Effector memory CD8-positive, alpha-beta T cell (primary cell): ENCODE measurements around the gene CA9.

Experiments
- ATAC-seq: fragments of 150-1000 bp; cut with Tn5 transposase; replicated peaks from 2 replicates; pipeline ENCODE4 v1.10.0; 2021; ENCODE audit warnings: mild to moderate bottlenecking, moderate library complexity
- DNase-seq, 3 experiments: peaks; one replicate each; pipeline ENCODE4 v3.0.0; 2021
- H3K27ac Mint-ChIP-seq, 2 donors: one replicate each; pipeline ENCODE4 v1.8.0; 2022; ENCODE audit warnings: mild to moderate bottlenecking in 2 of 2, mixed read lengths in 2 of 2, moderate library complexity in 2 of 2
- H3K27me3 Mint-ChIP-seq, 2 donors: one replicate each; pipeline ENCODE4 v1.8.0; 2022; ENCODE audit warnings: mixed read lengths in 2 of 2
- H3K36me3 Mint-ChIP-seq: one replicate; pipeline ENCODE4 v1.8.0; 2022; ENCODE audit warnings: mild to moderate bottlenecking, moderate library complexity, mixed read lengths; ENCODE audit not compliant: insufficient read depth
- H3K4me1 Mint-ChIP-seq, 2 donors: one replicate each; pipeline ENCODE4 v1.8.0; 2022; ENCODE audit warnings: low read depth in 2 of 2, mixed read lengths in 2 of 2
- H3K4me3 Mint-ChIP-seq, 2 donors: one replicate each; pipeline ENCODE4 v1.8.0; 2022; ENCODE audit warnings: mild to moderate bottlenecking in 2 of 2, mixed read lengths in 2 of 2, moderate library complexity in 2 of 2
- H3K9me3 Mint-ChIP-seq, 2 donors: one replicate each; pipeline ENCODE4 v1.8.0; 2022; ENCODE audit warnings: mixed read lengths in 2 of 2

CA9 gene

DNA sequence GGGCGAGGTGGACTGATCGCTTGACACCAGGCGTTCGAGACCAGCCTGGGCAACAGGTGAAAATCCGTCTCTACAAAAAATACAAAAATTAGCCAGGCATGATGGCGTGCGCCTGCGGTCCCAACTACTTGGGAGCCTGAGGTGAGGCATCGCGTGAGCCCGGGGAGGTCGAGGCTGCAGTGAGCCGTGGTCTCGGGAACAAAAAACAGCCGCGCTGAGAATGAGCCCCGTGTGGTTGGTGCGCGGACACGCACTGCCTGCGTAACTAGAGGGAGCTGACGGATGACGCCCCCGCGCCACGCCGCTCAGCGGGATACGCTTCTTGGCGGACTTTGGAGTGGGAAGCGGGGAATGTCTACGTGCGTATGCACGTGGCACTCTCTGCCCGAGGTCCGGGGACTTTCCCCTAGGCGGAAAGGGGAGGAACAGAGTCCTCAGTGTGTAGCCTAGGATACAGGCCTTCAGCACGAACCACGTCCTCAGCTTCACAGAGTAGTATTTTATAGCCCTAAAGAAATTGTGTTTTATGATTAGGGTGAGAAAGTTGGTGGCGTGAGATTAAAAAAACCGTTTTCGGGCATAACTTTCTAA, 16.1 kb upstream of the CA9 start, which contains the start of gene RMRP:
Gene RMRP (minus strand): TSS at position 474 of the 591 bp plus-strand sequence.
- peaks cover 56% of the 10 kb centered on the region for H3K36me3 Mint-ChIP-seq
- H3K4me1 Mint-ChIP-seq = peaks cover 59 to 60% of the 10 kb centered on the region in 2 donors
- H3K27me3 Mint-ChIP-seq = no peaks in the 10 kb centered on the region
- peaks cover 0 to 2% of the 10 kb centered on the region in 2 donors for H3K9me3 Mint-ChIP-seq
- H3K27ac Mint-ChIP-seq = peak within 1 kb of the TSS; percentile 100
- peak; percentile 79 for ATAC-seq
- H3K4me3 Mint-ChIP-seq = peak within 1 kb of the TSS; percentile 91 to 92
- DNase-seq = peak; percentile 78 to 81 (median 81)

DNA sequence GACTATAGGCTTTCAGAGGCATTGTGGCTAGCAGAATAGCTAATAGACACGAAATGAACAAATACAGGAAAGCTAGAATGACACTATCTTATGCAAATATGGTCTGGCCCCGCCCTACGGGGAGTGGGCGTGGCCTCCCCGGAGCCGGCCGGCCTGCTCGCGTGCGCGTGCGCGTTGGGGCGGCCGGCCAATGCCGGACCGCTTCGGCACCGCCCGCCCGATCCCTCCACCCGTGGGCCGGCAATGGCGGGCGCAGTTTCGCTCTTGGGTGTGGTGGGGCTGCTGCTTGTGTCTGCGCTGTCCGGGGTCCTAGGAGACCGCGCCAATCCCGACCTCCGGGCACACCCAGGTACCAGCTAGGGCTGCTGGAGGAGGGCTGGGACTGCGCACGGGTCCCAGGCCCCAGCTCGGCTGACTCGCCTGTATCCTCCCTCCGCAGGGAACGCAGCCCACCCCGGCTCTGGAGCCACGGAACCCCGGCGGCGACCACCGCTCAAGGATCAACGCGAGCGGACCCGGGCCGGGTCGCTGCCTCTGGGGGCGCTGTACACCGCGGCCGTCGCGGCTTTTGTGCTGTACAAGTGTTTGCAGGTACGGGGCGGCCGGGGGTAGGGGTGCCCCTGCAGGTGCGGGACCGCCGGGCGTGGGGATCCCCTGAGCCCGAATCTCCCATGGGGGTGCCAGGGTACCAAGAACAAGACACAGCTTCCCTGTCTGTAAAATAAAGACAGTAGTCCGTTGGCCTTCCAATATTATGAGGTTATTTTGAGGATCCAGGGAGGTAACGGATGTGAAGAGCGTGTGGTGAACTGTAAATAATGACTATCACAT, 15.4 kb upstream of the CA9 start, which contains the start of gene CCDC107:
Gene CCDC107 (plus strand): TSS at position 156 of the 831 bp plus-strand sequence. CDS start 88 bp downstream, at position 244.
- Mint-ChIP-seq H3K36me3 (peaks cover 56% of the 10 kb centered on the region), H3K4me1 (peaks cover 66% of the 10 kb centered on the region in 2 donors), H3K9me3 (peaks cover 0 to 2% of the 10 kb centered on the region in 2 donors), H3K27me3 (no peaks in the 10 kb centered on the region), H3K27ac (peak within 1 kb of the TSS; percentile 100), H3K4me3 (peak within 1 kb of the TSS; percentile 91 to 92)
- peak; percentile 78 to 83 (median 82) for DNase-seq
- peak; percentile 54 for ATAC-seq

DNA sequence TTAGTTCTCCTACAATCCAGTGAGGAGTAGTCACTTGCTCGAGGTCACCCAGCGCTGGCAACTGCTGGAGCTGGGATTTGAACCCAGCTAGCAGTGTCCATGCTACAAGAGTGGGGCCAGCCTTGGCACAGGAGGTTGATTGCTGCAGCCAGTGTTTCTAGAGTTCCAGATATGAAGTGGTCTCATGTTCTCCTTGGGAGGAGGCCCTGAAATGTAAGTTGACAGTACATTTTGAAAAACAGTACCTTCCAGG, 14.8 kb upstream of the CA9 start:
- peak overlapping the region; percentile 100 for H3K27ac Mint-ChIP-seq
- peak overlapping the region; percentile 91 to 92 for H3K4me3 Mint-ChIP-seq
- ATAC-seq (no peak), DNase-seq (no peak)
- peaks cover 68 to 70% of the 10 kb centered on the region in 2 donors for H3K4me1 Mint-ChIP-seq
- peaks cover 0 to 2% of the 10 kb centered on the region in 2 donors for H3K9me3 Mint-ChIP-seq
- peaks cover 59% of the 10 kb centered on the region for H3K36me3 Mint-ChIP-seq
- no peaks in the 10 kb centered on the region for H3K27me3 Mint-ChIP-seq

DNA sequence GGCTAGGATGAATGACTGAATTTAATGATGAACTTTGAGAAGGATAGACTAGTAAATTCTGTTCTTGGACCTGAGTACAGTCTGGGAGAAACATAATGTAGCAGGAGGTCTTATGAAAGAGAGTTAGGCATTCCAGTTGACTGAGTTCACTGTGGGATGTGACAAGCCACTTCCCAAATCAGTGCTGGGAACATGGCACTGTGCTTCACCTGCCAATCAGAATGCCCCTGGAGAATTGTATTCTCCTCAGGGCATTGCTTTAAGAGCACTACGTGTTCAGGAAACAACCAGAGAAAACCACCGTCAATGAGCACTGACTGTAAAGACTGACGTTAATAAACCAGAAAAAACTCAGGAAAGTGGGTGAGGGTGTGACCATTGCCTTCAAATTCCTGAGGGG, 14.4 kb upstream of the CA9 start:
- Mint-ChIP-seq H3K27me3 (no peaks in the 10 kb centered on the region), H3K27ac (peak overlapping the region; percentile 100), H3K36me3 (peaks cover 59% of the 10 kb centered on the region), H3K4me3 (peak overlapping the region; percentile 91 to 92), H3K4me1 (peaks cover 72 to 74% of the 10 kb centered on the region in 2 donors), H3K9me3 (peaks cover 0 to 2% of the 10 kb centered on the region in 2 donors)
- DNase-seq = no peak
- ATAC-seq = no peak

DNA sequence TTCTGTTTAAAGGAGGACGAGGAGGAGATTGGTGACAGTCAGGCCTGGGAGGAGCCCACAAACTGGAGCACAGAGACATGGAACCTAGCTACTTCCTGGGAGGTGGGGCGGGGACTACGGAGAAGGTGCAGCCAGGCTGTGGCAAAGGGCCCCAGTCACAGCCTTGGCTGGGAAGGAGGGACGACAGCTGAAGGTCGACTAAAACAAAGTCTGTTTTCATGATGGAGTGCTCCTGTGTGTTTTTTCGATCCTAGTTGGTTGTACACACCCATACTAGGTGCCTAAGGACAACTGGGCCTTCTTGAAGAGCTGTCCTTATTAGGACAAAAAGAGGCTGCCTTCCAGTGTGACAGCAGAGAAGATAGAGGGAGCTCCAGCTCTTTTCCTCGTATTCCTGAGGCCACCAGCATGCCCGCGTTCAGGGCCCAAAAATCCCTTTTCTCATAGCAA, 12.7 kb upstream of the CA9 start:
- H3K27me3 Mint-ChIP-seq = no peaks in the 10 kb centered on the region
- DNase-seq = no peak
- peak overlapping the region; percentile 100 for H3K27ac Mint-ChIP-seq
- H3K4me3 Mint-ChIP-seq = peak overlapping the region; percentile 91 to 92
- no peak for ATAC-seq
- H3K36me3 Mint-ChIP-seq = peaks cover 59% of the 10 kb centered on the region
- peaks cover 0 to 2% of the 10 kb centered on the region in 2 donors for H3K9me3 Mint-ChIP-seq
- peaks cover 77 to 78% of the 10 kb centered on the region in 2 donors for H3K4me1 Mint-ChIP-seq

DNA sequence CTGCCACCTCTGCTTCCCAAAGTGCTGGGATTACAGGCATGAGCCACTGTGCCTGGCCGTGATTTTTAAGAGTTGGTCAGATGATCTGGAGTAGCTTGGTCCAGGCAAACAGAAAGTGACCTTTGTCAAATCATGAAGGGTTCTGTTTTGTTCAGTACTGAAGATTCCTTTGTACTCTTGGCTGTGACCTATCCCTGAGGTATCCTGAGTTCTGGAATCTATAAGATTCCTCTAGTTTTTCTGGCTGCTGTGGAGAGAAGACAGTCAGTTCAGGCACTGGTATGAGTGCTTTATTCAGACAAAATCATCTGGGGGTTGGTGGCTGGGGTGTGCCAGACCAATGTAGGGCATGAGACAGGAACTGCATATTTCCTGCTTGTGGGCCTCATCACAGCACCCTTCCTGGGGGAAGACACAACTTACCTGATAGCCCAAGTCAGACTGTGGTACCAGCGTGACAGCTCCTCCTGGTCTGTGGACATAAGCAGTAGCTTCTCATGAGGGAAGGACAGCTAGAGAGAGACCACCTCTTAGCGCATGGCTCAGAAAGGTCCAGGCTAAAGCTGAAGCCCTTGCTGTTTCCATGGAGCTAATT, 11.9 kb upstream of the CA9 start:
- Mint-ChIP-seq H3K36me3 (peaks cover 51% of the 10 kb centered on the region), H3K9me3 (peaks cover 0 to 2% of the 10 kb centered on the region in 2 donors), H3K4me1 (peaks cover 69 to 70% of the 10 kb centered on the region in 2 donors), H3K4me3 (peak overlapping the region; percentile 70 to 91), H3K27ac (peak overlapping the region; percentile 100), H3K27me3 (no peaks in the 10 kb centered on the region)
- DNase-seq = peak in 2 of 3 experiments; percentile 43 to 55
- peak; percentile 45 for ATAC-seq

DNA sequence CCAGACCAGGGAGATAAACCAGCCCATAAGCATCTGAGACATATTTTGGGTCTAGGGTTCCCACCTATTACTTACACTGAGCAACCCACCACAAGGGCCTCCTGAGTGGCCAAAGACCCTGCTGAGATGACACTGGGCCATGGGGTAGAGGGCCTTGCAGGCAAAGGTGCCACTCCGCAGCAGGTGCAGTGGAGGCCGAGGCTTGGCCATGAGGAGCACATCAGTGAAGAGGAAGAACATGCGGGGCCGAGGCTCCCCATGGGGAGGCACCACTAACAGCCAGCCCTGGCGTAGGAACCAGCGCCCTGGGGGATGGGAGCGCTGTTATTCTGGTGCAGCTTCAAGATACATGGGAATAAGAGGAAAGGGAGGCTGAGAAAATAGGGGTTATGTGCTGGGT, 11.3 kb upstream of the CA9 start:
- Mint-ChIP-seq H3K36me3 (peaks cover 45% of the 10 kb centered on the region), H3K27ac (peak overlapping the region; percentile 100), H3K4me1 (peaks cover 63 to 65% of the 10 kb centered on the region in 2 donors), H3K4me3 (peak overlapping the region; percentile 70 to 91), H3K9me3 (peaks cover 0 to 2% of the 10 kb centered on the region in 2 donors), H3K27me3 (no peaks in the 10 kb centered on the region)
- ATAC-seq = no peak
- DNase-seq = no peak

DNA sequence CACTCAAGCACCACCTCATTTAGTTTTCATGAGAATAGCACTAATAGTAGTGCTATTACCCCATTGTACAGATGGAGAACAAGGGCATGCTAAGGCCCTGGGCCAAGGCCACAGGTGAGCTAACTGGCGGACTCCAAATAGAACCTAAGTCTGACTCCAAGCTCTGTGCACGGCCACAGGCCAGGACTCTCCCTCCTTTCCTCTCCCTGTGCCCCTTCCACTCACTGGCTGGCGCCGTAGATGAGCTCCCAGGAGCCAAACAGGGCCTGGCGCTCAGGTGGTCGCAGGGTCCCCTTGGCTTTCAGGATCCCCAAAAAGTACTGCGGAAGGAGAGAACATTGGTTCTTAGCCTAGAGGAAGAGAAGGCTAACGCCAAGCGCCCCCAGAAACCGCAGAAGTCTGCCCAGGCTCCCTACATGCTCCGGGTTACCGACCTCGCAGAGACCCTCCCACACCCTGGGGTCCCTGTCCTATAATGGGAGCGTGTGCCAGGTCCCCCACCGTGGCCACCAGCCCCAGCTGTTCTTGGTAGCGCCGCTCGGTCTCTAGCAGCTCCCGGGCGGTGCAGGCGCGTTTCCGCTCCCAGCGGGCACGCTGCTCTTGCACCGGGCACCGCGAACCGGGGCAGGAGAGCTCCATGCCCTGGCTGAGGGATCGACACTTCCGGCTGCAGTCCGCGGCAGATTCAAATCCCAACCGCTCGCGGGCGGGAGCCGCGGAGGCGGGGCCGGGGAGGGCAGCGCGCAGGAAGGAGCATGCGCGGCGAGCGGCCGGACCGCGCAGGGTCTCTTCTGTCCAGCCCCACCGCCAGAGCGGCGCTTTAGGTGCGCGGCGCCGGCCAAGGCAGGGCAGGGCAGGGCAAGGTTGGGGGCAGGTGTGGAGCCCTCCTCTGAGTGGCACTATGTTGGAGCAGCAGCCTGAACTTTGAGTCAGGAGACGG, 8.9 kb upstream of the CA9 start, which contains the start of gene ARHGEF39:
Gene ARHGEF39 (minus strand): TSS at position 665 of the 940 bp plus-strand sequence. CDS start 26 bp downstream, at position 639.
- Mint-ChIP-seq H3K4me3 (peak within 1 kb of the TSS; percentile 86 to 89), H3K27me3 (no peaks in the 10 kb centered on the region), H3K4me1 (peaks cover 48 to 49% of the 10 kb centered on the region in 2 donors), H3K9me3 (no peaks in the 10 kb centered on the region), H3K36me3 (peaks cover 24% of the 10 kb centered on the region), H3K27ac (peak within 1 kb of the TSS; percentile 82 to 100)
- ATAC-seq = peak; percentile 62
- DNase-seq = peak; percentile 47 to 60 (median 57)

DNA sequence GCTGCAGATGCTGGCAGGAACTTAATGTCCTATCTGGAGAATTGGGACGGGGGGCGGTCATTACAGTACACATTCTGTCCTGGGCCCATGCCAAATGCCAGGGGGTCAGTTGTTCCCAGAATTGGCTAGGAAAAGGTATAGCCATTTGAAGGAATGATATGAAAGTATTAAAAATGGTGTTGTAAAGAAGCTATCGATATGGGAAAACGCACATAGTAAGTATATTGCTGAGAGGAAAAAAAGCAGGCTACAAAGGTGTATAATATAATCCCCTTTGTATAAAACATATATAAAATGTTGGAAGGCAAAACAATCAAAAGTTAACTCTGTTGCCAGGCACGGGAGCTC, 8.3 kb upstream of the CA9 start:
- no peak for ATAC-seq
- Mint-ChIP-seq H3K9me3 (no peaks in the 10 kb centered on the region), H3K27ac (peak overlapping the region; percentile 82 to 100), H3K4me3 (peak overlapping the region; percentile 86 to 89), H3K36me3 (peaks cover 18% of the 10 kb centered on the region), H3K4me1 (peaks cover 42% of the 10 kb centered on the region in 2 donors), H3K27me3 (no peaks in the 10 kb centered on the region)
- no peak for DNase-seq

DNA sequence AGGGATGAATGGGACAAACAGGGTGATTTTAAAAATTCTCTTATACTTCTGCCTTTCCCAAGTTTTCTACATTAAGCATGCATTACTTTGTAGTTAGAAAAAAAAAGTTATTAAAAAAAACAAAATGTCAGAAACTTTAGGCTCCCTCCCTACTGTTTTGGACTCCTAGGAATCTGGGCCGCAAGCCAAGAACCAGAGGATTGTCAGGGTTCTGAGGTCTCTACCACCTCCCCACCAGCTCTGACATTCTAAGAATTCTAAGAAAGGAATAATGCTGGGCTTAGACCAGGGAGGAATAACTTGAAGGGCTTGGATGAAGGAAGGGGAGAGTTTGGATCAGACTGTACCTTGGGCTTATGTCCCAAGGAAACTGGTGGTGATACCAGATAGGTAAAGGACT, 7.7 kb upstream of the CA9 start:
- ATAC-seq (no peak), DNase-seq (no peak)
- Mint-ChIP-seq H3K36me3 (peaks cover 12% of the 10 kb centered on the region), H3K4me1 (peaks cover 36% of the 10 kb centered on the region in 2 donors), H3K27ac (peak overlapping the region in 1 of 2 donors; percentile 61), H3K4me3 (peak overlapping the region in 1 of 2 donors; percentile 89), H3K9me3 (no peaks in the 10 kb centered on the region), H3K27me3 (no peaks in the 10 kb centered on the region)

DNA sequence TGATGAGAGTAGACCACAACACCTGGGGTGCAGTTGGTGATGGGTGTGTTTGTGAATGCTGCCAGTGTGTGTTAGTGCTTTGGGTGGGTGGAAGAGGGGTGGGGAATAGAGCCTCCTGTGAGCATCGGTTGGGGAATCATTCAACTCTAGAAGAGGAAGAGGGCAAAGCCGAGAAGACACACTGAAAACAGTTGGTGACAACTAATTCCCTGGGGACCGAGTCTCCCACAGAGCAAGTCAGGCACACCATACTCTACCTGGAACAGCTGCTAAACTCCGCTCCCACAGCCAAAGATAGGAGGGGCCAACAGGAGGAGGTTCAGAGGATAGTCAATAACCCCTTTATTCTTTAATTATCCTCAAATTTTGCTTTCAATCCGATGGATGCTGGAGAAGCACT, 7.2 kb upstream of the CA9 start:
- H3K27ac Mint-ChIP-seq = peak overlapping the region in 1 of 2 donors; percentile 61
- no peaks in the 10 kb centered on the region for H3K27me3 Mint-ChIP-seq
- no peaks in the 10 kb centered on the region for H3K9me3 Mint-ChIP-seq
- ATAC-seq (no peak), DNase-seq (no peak)
- H3K4me3 Mint-ChIP-seq = peak overlapping the region in 1 of 2 donors; percentile 89
- H3K4me1 Mint-ChIP-seq = peaks cover 34 to 35% of the 10 kb centered on the region in 2 donors
- peaks cover 8% of the 10 kb centered on the region for H3K36me3 Mint-ChIP-seq

DNA sequence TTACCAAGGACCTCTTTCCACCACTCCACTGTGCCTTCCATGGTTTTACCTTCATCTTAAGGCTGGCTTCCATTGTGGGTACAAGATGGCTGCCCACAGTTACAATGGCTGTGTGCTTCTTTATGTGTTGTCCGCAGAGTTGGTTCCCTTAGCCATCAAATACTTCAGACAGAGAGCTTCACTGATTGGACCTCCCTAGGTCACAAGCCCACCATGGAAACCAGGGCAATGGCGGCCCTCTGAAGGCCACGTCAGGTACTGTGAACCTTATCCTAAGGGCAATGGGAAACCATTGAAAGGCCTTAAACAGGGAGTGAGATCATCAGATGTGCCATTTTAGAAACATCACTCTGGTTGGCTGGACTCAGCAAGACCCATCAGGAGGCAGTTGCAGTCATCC, 5.8 kb upstream of the CA9 start:
- no peak for ATAC-seq
- Mint-ChIP-seq H3K9me3 (no peaks in the 10 kb centered on the region), H3K36me3 (peaks cover 3% of the 10 kb centered on the region), H3K27ac (no peak overlapping the region), H3K4me3 (no peak overlapping the region), H3K4me1 (peaks cover 20 to 21% of the 10 kb centered on the region in 2 donors), H3K27me3 (no peaks in the 10 kb centered on the region)
- no peak for DNase-seq
